Heart left ventricle (tissue), 13 donors: ENCODE measurements around the gene NUP43.

Experiments used
- POLR2A ChIP-seq, 2 donors: fragments of 450-650 bp; IDR thresholded peaks; one replicate each; pipeline ENCODE4 v1.6.1; 2017; ENCODE audit warnings: antibody characterized with exemption in 2 of 2, mild to moderate bottlenecking in 2 of 2, moderate library complexity in 2 of 2
- TF ChIP-seq, protein P1 (sequence below), 12 donors: fragments of 200-600 bp; sonication (generic) in 4 of 12; IDR thresholded peaks; one replicate each; pipeline versions ENCODE4 v1.5.0 to v1.8.0; 2018 to 2022; ENCODE audit warnings: antibody characterized with exemption in 12 of 12, mild to moderate bottlenecking in 5 of 12
- donor health status: ischemic (EF 13 %, LVEDD 7.1; RV severe dilation, severe dysfunction).
- donor health status: DM: no; HTN: yes; CAD: no.
- donor health status: DM: no; HTN: no; CAD: no.
- donor health status: ischemic (EF 25% LVEDD 6.9; RV normal size, moderate dysfunction).
- donor health status: ischemic (EF 25% LVEDD 5.7; RV mildly dilated, moderate dysfunction).
- donor health status: ischemic (EF 35%, LVEDD 5.7; RV mildly dilated, moderate dysfunction).
- donor health status: nonischemic (EF 11% LVEDD 7.7; RV severe dilation, severe dysfunction).
- donor health status: DM: yes; HTN: yes; CAD: no.
- donor health status: PGD.
- donor health status: ischemic (EF 29% LVEDD 5.4; RV normal size, mild dysfunction).
- donor health status: nonischemic (EF 23%, LVEDD 6.1; RV moderate dilation, normal function).

DNA sequence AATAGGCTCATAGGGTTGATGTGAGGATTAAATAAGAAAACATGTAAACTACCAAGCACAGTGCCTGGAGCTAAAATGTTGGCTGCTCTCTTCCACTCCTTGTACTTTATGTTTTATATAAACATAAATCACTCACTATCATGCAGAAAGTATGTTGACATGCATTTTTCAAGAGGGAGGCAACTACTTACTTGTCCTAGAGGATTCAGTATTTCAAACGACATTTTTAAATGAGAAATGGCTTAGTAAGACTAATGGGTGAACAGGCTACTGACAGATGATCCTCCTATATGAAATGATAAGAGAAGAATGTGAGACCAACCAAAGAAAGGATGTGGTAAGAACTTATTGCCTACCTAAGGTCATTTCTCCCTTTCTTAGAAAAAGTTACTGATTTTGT is 49.4 kb downstream of the NUP43 start:
- TF ChIP-seq, protein P1, sequence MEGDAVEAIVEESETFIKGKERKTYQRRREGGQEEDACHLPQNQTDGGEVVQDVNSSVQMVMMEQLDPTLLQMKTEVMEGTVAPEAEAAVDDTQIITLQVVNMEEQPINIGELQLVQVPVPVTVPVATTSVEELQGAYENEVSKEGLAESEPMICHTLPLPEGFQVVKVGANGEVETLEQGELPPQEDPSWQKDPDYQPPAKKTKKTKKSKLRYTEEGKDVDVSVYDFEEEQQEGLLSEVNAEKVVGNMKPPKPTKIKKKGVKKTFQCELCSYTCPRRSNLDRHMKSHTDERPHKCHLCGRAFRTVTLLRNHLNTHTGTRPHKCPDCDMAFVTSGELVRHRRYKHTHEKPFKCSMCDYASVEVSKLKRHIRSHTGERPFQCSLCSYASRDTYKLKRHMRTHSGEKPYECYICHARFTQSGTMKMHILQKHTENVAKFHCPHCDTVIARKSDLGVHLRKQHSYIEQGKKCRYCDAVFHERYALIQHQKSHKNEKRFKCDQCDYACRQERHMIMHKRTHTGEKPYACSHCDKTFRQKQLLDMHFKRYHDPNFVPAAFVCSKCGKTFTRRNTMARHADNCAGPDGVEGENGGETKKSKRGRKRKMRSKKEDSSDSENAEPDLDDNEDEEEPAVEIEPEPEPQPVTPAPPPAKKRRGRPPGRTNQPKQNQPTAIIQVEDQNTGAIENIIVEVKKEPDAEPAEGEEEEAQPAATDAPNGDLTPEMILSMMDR (IDR thresholded peaks at IDR 0.05): no peak
- TF ChIP-seq POLR2A (IDR thresholded peaks at IDR 0.05): no peak
